DOHH2 (cell line): ENCODE data around the gene CDKN1A.

Experiments used
- CTCF ChIP-seq: fragments of 200-600 bp; sonication (generic); IDR thresholded peaks from one replicate; pipeline ENCODE4 v1.5.1; 2014; ENCODE audit warnings: antibody characterized with exemption, mild to moderate bottlenecking, low read depth, low read length; ENCODE audit not compliant: poor library complexity, severe bottlenecking
- EZH2phosphoT487 ChIP-seq: fragments of 200-600 bp; sonication (generic); IDR thresholded peaks from 2 replicates; pipeline ENCODE4 v1.6.1; 2017; ENCODE audit warnings: borderline replicate concordance, mild to moderate bottlenecking, antibody characterized with exemption, low read length, moderate library complexity, mixed read lengths

- TF ChIP-seq CTCF = no peak
- TF ChIP-seq EZH2phosphoT487 = no peak
Observed at GRCh38 chr6:36699348-36699747, 20.8 kb downstream of the CDKN1A start.
